ENCODE results near the gene KCNG4.

KCNG4 gene, protein sequence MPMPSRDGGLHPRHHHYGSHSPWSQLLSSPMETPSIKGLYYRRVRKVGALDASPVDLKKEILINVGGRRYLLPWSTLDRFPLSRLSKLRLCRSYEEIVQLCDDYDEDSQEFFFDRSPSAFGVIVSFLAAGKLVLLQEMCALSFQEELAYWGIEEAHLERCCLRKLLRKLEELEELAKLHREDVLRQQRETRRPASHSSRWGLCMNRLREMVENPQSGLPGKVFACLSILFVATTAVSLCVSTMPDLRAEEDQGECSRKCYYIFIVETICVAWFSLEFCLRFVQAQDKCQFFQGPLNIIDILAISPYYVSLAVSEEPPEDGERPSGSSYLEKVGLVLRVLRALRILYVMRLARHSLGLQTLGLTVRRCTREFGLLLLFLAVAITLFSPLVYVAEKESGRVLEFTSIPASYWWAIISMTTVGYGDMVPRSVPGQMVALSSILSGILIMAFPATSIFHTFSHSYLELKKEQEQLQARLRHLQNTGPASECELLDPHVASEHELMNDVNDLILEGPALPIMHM

DNA sequence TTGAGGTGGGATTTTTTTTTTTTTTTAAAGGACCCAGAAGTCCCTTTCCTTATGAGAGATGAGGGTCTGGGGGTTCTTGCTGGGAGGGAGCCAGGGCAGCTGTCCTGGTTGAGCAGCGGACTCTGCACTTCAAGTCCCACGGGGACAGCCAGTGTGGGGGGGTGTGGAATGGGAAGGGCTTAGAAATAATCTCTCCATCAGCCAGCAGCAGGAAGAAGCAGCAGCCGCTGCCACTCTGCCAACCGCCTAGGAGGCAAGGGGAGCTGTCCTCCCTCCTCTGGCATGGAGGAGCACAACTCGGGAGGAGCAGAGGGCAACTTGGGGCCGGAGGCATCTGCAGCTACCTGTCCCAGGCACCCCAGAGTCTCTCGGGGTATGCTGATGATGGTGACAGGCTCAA, at the start of gene KCNG4:
Gene KCNG4, minus strand, starts transcription at position 104 of the 400 bp plus-strand sequence. CDS start 2,527 bp downstream, outside the sequence.
- no peak for DNase-seq

DNA sequence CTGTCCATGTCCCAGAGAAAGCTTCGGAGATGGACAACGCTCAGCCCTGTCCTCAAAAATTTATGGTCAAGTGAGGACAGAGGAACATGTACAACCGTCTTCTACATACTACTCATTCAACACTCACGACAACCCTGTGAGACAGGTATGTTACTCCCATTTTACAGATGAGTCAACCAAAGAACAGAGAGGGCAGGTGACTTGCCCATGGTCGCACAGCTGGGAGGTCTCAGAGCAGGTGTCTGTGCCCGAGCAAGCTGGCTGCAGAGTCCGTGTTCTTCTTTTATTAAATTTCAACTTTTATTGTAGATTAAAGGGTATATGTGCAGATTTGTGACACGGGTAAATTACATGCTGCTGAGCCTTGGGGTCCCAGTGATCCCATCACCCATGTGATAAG, 49.1 kb upstream of the KCNG4 start:
- no peak for DNase-seq

DNA sequence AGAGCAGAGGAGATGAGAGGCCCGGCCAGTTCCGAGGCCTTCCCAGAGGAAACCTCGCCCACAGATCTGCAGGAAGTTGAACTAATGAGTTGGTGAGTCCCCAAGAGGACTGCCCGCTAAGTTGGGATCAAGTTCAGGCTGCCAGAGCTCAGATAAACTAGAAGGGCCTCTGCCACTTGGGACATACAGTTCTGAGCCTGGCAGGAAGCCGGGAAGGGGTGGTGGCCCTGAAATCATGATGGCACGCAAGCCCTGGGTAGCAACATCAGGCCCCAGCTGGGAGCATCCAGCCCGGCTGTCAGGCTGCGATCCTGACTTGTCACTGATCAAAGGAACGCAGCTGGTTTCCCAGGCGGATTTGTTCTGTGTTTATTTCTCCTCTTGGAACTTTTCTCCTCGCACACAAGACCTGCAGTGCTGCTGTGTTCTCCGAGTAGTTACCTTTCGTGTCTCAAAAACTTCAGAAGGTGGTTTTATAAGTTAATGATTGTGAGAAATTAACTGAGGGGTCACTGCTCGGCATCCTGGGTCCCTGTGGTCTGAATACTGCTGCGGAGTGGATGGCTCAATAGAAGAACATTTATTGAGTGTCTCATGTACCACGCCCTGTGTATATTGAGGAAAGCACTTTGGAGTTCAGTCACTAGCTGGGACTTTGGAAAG, 46.9 kb upstream of the KCNG4 start:
- DNase-seq: no peak

DNA sequence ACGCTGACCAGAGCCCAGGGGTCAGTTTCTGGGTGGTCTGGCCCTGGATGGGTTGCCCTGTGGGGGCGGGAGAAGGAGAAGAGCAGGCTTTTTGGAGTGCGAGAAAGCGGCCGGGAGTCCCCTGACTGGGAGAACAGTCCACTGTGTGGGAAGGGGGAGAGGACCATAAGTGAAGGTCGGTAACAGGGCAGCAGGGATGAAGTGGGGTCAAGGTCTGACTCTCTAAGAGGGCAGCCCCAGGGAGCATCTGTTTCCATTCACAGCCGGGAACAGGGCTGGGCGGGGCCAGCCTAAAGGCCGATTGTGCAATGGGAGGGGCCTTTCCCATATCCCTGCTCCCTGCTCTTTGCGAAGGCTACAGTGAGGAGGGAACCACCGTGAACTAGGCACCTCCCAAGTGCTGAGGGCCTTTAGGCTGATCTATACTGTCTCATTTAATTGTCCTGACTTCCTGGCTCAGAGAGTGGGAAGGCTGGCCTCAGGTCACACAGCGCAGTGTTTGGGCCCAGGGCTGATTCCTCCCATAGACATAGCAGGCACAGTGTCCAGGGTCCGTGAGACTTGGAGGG, 44.4 kb upstream of the KCNG4 start:
- DNase-seq: no peak

DNA sequence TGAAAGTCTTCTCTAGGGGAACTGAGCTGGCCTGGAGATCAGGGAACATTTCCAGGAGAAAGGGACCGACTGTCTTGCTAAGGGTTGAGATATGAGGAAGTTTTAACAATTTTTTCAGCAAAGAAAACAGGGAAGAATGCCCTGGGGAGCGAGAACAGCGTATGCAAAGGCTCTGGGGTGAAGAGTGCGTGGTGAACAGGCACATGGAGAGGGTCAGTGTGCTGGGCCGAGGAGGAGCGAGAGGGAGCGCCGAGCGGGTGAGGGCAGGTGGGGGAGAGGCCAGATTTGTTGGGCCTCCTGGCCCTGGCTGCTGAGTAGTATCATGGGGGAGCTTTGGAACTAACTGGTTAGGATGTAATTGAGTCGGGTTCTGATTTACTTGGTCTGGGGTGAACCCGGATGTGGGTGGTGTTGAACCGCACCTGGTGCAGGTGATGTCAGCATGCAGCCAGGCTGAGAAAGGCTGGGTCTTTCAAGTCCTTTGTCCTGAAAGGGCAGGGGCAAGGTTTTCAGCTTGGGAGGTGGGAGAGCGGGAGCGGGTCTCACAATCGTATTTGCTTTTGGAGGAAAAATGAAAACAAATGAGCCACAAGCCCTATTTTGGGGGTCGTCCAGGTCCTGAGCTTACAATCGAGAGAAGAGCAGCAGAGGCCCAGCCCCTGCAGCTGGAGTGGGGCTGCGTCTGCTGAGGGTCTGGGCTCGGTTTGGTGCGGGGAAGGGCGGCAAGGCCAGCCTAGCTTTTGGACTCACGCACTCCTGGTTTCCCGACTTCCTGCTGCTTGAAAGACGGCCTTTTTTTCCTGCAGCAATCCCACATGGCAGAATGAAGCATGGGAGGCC, 43.7 kb upstream of the KCNG4 start:
- no peak for DNase-seq

DNA sequence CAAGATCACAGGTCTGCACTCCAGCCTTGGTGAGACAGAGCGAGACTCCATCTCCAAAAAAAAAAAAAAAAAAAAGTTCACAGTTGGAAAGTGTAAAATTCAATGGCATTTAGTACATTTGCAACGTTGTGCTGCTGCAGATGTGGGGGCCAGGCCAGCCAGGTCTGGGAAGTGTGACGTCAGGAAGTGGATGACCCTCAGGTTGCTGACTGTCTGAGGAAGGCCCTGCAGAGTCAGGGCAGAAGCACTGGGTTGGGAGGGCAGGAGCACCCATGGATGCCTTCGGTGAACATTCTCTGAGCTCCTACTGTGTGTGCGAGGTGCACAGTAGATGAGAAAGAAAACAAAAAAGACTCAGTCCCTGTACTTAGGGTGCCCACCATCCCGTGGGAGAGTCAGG, 42.7 kb upstream of the KCNG4 start:
- DNase-seq: no peak

DNA sequence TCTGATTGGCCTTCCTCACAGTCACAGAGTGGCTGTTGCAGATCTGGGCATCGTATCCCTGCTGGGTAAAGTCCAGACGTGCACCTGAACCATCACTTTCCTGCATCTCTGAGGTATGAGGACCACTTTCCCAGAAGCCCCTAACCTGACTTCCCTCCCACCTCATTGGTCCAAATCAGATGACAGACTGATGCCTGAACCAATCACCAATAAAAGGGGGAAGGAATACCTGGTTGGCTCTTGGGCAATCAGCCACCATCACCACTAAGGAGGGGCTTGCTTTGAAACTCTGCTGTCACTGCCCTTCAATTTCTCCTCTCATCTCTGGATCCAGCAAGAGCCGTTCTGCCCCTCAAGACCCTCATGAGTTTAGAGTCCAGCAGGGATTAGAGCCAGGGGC, 41.3 kb upstream of the KCNG4 start:
- no peak for DNase-seq

DNA sequence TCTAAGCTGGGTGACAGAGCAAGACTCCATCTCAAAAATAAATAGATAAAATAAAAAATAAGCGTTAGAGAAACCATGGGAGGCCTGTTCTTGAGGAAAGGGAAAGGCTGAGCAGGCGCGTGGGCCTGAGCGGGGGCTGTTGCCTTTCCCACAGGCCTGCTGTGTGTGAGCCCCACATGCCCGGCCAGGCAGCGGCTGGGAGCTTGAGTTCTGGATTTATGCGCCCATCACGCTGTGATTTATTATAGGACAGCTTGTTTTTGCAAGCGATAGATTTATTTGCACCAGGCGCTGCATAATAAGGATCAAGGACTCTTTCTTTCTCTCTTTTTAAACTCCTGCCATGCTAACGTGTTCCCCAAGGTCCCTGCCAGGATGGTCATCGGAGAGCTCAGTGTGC, 40.1 kb upstream of the KCNG4 start:
- DNase-seq: no peak

DNA sequence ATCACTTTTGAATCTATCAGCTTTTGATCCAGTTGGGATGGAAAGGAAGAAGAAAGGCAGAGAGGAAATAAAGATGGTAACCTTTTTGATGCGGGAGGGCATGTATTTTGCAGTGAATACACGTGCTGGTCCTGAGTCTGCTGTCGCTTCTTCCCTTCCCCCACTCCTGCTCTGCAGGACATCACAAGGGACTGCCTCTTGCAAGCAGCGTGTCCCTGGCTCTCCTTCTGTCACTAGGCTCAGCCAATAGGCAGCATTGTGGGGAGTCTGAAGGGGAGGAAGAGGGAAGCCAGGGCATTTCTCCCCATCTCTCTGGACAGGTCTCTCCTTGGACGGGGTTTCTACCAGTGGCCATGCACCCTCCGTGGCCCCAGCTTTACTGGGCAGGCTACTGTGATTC, 39.2 kb upstream of the KCNG4 start:
- no peak for DNase-seq

DNA sequence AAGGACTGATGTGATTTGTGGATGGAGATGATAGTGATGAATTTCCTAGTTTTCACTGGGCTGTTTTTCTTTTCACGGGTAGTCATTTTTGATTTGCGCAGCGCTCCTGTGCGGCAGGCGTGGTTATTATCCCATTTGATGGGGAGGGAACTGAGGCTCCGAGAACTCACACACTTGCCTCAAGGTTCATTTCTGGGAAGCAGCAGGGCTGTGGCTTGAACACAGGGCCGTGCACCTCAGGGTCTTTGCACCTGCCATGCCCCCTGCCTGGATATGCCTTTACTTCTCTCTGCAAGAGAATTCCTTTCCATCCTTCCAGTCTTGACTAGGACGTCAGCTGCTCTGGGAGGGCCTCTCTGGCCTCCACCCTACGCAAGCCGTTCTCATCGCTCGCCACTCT, 38.5 kb upstream of the KCNG4 start:
- DNase-seq: no peak

DNA sequence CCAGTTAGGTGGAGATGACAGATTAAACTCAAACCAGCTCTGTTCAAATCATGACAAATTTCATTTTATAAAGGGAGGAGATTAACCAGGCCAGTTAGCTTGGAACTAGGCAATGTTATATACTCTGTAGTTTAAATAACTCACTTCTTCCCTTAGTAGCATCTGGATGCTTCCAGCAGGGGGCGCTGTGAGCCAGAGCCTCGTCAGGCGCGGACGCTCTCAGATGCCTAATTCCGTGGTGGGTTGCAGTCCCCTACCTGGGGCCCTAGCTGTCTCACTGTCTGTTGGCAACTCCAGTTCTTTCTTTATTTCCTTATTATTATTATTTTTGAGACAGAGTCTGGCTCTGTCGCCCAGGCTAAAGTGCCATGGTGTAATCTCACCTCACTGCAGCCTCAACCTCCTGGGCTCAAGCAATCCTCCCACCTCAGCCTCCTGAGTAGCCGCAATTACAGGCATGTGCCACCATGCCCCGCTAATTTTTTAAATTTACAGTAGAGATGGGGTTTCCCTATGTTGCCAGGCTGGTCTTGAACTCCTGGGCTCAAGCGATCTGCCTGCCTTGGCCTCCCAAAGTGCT, 37.5 kb upstream of the KCNG4 start:
- DNase-seq: no peak

DNA sequence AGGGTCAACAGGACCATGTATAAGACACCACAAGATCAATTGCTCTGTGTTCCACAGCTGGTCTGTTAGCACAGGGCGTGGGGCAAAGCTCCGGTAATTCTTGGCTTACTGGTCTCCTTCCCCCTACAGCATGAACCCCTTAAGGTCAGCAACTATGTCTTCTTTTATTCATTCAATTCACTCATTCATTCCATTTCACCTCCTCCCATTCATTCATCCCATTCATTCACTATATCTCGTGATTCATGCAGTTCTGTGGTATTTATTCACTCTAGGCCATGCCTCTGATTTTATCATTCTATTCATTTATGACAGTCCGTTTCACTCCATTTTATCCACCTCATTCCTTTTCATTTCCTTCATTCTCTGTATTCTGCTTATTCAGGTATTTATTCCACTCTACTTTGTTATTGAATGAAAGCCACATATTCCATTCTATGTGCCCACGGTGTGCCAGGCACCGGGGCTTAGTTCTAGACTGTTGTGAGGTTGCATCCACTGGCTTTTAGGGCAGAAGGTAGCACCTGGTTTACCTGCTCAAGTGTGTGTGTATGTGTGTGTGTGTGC, 35.9 kb upstream of the KCNG4 start:
- DNase-seq: no peak

DNA sequence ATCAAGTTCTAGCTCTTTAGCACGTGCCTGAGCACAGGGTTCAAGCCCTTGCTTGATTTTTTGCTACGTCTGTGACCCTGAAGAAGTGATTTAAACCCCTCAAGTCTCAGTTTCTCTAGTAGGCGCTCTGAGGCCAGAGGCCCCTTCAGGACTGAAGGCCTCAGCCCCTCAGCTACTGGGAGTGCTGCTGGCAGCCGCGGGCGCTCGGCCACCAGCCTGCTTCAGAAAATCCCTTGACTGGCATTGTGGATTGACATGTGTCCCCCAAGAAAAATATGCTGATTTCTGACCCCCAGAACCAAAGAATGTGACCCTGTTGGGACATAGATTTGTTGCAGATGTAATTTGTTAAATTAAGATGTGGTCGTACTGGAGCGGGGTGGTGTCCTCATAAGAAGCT, 34.7 kb upstream of the KCNG4 start:
- DNase-seq: no peak

DNA sequence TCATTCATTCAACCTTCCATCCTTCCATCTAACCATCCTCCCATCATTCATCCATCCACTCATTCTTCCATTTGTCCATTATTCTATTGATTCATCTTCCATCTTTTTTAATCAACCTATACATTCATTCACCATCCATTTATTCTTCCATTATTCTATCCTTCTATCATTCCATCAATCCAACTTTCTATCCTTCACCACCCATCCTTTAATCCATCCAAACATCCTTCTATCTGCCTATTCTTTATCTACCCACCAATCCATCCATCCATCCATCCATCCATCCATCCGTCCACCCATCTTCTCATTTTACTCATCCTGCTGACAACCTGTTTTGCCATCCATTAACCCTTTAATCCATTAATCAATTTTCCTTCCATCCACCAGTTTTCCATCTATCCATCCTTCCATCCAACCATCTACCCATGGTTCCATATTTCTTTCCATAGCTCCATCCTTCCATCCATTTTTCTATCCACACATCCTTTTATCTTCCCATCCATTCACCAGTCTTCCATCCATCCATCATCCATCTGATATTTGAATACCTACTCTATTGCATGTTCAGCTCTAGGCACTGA, 33.0 kb upstream of the KCNG4 start:
- no peak for DNase-seq

DNA sequence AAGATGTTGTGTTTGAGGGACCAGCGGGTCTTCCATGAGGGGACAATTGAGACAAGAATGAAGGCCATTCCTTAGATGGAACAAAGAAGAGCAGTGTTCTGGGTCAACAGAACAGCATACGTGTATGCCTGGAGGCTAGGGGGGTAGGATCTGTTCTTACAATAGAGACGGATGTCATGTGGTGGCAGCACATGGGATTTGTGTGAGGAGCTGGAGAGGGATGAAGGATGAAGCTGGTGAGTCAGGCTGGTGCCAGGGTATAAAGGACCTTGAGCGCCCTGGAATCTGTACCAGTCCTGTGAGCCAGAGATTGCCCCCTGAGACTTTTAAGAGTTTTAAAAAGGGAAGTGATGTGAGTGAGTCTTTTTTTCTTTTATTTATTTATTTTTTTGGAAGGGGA, 32.1 kb upstream of the KCNG4 start:
- no peak for DNase-seq

DNA sequence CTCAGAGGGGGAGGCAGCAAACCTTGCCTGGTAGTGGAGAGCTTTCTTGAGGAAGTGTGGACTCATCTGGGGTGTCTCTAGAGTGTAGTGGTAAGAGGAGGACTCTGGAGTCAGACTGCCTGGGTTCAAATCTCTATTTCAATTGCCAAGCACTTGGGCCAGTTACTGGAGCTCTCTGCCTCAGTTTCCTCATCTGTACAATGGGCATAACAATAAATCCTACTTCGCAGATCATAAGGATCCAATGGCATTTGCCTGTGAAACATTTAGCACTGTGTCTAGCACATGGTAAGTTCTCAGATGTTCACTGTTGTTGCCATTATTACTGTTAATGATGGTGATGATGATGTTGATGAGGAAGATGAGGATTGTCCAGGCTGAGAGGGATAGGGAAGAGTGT, 31.2 kb upstream of the KCNG4 start:
- DNase-seq: no peak

DNA sequence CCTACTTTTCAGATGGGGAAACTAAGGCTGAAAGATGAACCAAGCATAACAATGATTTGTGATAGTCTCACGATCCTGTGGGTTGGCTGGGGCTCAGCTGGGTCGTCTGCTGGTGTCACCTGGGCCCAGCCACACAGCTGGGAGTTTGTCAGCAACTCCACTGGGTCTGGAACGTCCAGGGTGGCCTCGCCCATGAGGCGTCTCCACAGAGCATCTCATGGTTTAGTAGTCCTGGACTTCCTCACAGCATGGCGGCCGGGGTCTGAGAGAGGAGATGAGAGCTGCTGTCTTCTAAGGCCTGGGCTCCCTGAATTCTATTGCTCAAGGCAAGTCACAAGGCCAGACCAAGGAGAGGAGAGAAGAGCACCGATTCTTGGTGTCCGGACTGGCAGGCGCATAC, 30.7 kb upstream of the KCNG4 start:
- DNase-seq: no peak

DNA sequence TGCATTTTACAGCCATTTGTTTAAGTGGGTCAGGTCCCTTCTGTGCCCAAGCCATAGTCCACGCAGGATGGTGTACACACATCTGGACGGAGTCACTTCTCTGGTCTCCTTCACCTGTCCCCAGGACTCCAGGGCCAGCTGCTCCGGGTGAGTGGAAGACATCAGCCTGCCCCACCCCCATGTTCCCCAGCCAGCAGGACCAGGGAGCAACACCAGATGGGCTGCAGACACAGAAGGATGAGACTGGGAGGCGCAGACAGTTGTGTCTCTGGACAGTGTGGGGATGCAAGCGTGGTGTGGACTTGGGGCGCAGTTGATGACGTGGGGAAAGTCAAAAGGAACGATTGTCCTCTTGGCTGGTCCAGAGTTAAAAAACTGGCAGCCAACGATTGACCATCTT, 30.3 kb upstream of the KCNG4 start:
- no peak for DNase-seq

DNA sequence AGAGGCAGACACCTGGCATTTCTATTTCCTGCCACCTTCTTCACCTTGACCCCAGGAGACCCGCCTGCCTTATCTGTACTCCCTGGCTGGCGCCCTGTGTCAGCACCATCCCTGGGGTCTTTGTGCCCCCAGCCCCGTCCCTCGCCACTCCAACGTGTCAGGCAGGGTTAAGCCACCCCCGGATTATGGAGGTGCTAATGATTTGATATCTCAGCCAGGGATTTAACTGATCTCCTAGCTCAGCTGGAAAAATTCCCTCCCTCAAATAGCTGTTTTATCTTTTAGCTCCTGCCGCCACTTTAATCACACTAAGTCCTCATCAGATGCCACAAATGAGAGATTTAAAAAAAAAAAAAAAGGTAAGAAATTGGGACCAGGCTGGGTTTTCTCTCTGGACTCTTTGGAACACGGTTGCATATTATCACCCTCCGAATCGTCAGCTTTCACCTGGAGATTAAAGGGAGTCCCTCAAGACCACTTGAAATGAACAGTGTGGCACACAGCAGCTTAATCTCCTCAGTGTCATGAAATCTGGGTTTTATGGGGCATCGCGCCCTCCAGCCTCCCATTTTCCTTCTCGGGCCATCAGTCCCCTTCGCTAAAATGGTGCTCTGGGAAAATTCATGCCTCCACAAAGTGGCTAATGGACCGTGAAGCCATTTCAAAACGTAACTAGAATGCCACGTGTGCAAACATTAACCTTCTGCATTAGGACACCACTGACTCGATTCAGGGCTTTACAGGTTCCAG, 28.7 kb upstream of the KCNG4 start:
- no peak for DNase-seq

DNA sequence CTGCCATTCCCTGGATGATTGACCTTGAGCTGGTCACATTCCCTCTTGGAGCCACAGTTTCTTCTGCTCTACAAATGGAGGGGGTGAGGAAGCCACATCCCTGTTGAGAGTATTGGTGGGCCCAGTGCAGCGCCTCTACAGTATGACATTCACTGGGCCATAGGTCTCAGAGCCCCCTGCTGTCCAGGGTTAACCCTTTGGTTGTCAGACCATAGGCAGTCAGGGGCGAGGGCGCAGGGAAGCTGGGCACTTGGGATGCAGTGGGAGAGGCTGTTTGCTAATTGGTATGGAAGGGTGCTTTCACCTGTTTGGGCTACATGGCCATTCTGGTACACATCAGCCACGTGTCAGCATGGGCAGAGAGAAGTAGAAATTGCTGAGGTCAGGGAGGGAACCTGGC, 27.6 kb upstream of the KCNG4 start:
- no peak for DNase-seq

DNA sequence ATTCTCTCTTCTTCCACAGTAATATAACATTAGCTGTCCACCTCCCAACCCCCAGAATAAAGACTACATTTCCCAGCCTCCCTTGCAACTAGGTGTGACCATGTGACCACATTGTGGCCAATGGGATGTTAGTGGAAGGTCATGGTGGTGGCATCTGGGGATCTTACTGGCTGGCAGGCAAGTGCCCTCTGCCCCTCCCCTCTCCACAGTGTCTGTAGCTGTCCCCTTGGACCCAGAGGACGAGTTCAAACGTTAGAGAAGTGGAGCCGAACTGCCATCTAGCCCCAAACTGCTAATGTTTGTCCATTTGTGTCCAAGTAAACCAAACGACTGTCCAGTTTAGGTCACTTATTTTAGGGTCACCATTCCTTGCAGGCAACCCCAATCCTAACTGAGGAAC, 26.6 kb upstream of the KCNG4 start:
- DNase-seq: no peak
